Adrenal gland (tissue), 5 donors: ENCODE measurements around the gene BLVRB.

Source experiments
- POLR2A ChIP-seq, 2 donors: fragments of 450-650 bp; IDR thresholded peaks; one replicate each; pipeline ENCODE4 v1.6.1; 2017; ENCODE audit warnings: antibody characterized with exemption in 2 of 2, mild to moderate bottlenecking in 2 of 2, moderate library complexity in 1 of 2
- TF ChIP-seq, protein P1 (sequence below), 6 experiments: fragments of 450-650 bp in 4 of 6; fragments of 200-600 bp in 2 of 6; sonication (generic) in 1 of 6; IDR thresholded peaks; 1 replicate in 5 of 6; 2 replicates in 1 of 6; pipeline versions ENCODE4 v1.5.1 to v1.8.0; 2016 to 2021; ENCODE audit warnings: antibody characterized with exemption in 6 of 6, mild to moderate bottlenecking in 2 of 6, moderate library complexity in 1 of 6
- donor health status: DM: no; HTN: no; CAD: no.

DNA sequence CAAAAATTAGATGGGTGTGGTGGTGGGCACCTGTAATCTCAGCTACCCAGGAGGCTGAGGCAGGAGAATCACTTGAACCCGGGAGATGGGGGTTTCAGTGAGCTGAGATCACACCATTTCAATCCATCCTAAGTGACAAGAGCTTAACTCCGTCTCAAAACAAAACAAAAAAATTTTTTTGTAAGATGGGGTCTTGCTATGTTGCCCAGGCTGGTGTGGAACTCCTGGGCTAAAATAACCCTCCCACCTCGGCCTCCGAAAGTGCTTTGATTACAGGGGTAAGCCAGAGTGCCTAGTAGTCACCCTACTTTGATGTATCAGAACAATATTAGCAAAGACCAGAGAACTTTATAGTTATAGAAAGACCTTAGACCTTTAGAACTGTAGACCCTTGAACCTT lies 9.2 kb upstream of the BLVRB start:
- TF ChIP-seq, protein P1, sequence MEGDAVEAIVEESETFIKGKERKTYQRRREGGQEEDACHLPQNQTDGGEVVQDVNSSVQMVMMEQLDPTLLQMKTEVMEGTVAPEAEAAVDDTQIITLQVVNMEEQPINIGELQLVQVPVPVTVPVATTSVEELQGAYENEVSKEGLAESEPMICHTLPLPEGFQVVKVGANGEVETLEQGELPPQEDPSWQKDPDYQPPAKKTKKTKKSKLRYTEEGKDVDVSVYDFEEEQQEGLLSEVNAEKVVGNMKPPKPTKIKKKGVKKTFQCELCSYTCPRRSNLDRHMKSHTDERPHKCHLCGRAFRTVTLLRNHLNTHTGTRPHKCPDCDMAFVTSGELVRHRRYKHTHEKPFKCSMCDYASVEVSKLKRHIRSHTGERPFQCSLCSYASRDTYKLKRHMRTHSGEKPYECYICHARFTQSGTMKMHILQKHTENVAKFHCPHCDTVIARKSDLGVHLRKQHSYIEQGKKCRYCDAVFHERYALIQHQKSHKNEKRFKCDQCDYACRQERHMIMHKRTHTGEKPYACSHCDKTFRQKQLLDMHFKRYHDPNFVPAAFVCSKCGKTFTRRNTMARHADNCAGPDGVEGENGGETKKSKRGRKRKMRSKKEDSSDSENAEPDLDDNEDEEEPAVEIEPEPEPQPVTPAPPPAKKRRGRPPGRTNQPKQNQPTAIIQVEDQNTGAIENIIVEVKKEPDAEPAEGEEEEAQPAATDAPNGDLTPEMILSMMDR (IDR thresholded peaks at IDR 0.05), result no peak
- TF ChIP-seq POLR2A (IDR thresholded peaks at IDR 0.05), result no peak
